Ovary (tissue), 9 donors: ENCODE data around the gene DXO. TPM values are rescaled to one million over a fixed set of nuclear protein-coding genes. Genes with fewer than 3 reads are reported as not detected.

ENCODE experiments used
- DNase-seq, 5 donors: peaks; one replicate each; pipeline ENCODE4 v3.0.0-alpha.2; 2019 to 2020
- H3K27ac ChIP-seq, 2 donors: fragments of 200-600 bp; one replicate each; pipeline versions ENCODE4 v1.5.1 to v1.8.0; 2019 to 2022
- H3K27me3 ChIP-seq: fragments of 200-600 bp; one replicate; pipeline ENCODE4 v1.8.0; 2022
- H3K36me3 ChIP-seq: fragments of 200-600 bp; sonication (generic); one replicate; pipeline ENCODE4 v1.5.1; 2019
- H3K4me1 ChIP-seq: one replicate; pipeline ENCODE4 v1.8.1; 2013; ENCODE audit warnings: mild to moderate bottlenecking, moderate library complexity; ENCODE audit not compliant: insufficient read depth
- H3K4me3 ChIP-seq: fragments of 200-600 bp; sonication (generic); one replicate; pipeline ENCODE4 v1.5.1; 2017
- H3K9me3 ChIP-seq, 2 donors: fragments of 200-600 bp in 1 of 2; sonication (generic) in 1 of 2; one replicate each; pipeline versions ENCODE4 v1.5.1 to v1.8.1; 2013 to 2019; ENCODE audit warnings: mild to moderate bottlenecking in 1 of 2, moderate library complexity in 1 of 2
- EP300 ChIP-seq: sonication (generic); formaldehyde crosslinking; IDR thresholded peaks from one replicate; pipeline ENCODE4 v1.6.1; 2017; ENCODE audit warnings: antibody characterized with exemption
- POLR2A ChIP-seq: fragments of 450-650 bp; IDR thresholded peaks from one replicate; pipeline ENCODE4 v1.6.1; 2017; ENCODE audit warnings: antibody characterized with exemption, mild to moderate bottlenecking, moderate library complexity
- WGBS, 3 donors: extraction: QIAGEN DNeasy Blood & Tissue Kit in 1 of 3; methylation state at CpG; one replicate each; pipeline versions ENCODE4 v1.1.5 to v1.1.7; 2013 to 2017; 5-methylcytosine and 5-hydroxymethylcytosine counted together
- intact Hi-C, 4 donors: fragments of 100-400 bp; cut with DNase I; formaldehyde crosslinking; loops; one replicate each; pipeline versions ENCODE4 v1.11.0 to v1.15.1; 2022 to 2023
- polyA plus RNA-seq, 2 donors: library from polyadenylated mRNA; stranded (reverse); fragments of 200-250 nt in 1 of 2; fragments of 350-450 nt in 1 of 2; fragmentation: Illumina TruSeq in 1 of 2; extraction: RNeasy Lipid Tissue Mini Kit (QIAGEN cat#74804) in 1 of 2; gene quantifications; one replicate each; pipeline ENCODE4 v1.2.3, GENCODE V29; 2013 to 2014
- total RNA-seq, 7 donors: library from RNA; depleted of rRNA in 2 of 7; stranded (reverse); fragments of >200 nt in 2 of 7; fragmentation: NEBNext Ultra II Directional in 3 of 7; extraction: Animal tissue kit (Norgen Biotek cat#: 25700) in 3 of 7; gene quantifications; one replicate each; pipeline versions ENCODE4 v1.1.0 to v1.2.4, GENCODE V29; 2016 to 2023
- TF ChIP-seq, protein P1 (sequence below), 3 donors: fragments of 450-650 bp in 2 of 3; fragments of 200-600 bp in 1 of 3; IDR thresholded peaks; one replicate each; pipeline versions ENCODE4 v1.5.1 to v1.8.0; 2016 to 2022; ENCODE audit warnings: antibody characterized with exemption in 3 of 3, mild to moderate bottlenecking in 1 of 3
- donor health status: DM: no; HTN: no; CAD: no; lungs with moderate emphysema.
- donor health status: DM: no; HTN: no; CAD: no.
- donor health status: Bipolar disorder and iron deficiency.
- donor health status: DM: yes; HTN: yes; CAD: no.
- donor health status: DM: no; HTN: no; CAD: no.
- donor health status: DM: yes; HTN: yes; CAD: no.

The DXO gene
- total and polyA plus RNA-seq, 9 donors = 11.7 to 42.8 (median 26.7) TPM

DNA sequence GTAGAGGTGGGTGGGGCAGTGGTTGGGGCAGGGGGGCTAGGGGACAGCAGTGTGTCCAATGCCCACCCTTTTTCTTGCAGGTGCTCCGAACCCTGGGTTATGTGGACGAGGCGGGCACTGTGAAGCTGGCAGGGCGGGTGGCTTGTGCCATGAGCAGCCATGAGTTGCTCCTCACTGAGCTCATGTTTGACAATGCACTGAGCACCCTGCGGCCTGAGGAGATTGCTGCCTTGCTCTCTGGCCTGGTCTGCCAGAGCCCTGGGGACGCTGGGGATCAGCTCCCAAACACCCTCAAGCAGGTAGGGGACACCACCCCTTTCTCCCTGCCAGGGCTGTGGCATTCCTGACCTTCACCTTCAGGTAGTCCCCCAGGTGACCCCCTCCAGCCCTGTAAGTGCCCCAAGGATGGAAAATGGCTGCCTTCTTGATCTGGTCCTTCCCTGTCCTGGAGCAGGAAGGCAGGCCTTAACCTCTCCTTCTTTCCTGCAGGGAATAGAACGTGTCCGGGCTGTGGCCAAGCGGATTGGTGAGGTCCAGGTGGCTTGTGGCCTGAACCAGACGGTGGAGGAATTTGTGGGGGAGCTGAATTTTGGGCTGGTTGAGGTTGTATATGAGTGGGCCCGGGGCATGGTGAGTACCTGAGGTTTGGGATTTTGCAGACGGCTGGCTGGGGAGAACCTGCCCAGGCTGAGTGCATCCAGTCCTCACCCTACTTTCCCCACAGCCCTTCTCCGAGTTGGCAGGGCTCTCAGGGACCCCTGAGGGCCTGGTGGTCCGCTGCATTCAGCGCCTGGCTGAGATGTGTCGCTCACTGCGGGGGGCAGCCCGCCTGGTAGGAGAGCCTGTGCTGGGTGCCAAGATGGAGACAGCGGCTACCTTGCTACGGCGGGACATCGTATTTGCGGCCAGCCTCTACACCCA lies 2.9 kb downstream of the DXO start:
- Histone ChIP-seq H3K27me3 (no peaks in the 10 kb centered on the region), H3K27ac (no peak overlapping the region), H3K36me3 (peaks cover 1% of the 10 kb centered on the region), H3K9me3 (no peaks in the 10 kb centered on the region), H3K4me1 (peaks cover 4% of the 10 kb centered on the region), H3K4me3 (no peak overlapping the region)
- DNase-seq = no peak
- 69 to 84% (median 72%) methylated on average over 23 of the region's 23 CpGs for WGBS, 3 donors
- TF ChIP-seq, protein P1, sequence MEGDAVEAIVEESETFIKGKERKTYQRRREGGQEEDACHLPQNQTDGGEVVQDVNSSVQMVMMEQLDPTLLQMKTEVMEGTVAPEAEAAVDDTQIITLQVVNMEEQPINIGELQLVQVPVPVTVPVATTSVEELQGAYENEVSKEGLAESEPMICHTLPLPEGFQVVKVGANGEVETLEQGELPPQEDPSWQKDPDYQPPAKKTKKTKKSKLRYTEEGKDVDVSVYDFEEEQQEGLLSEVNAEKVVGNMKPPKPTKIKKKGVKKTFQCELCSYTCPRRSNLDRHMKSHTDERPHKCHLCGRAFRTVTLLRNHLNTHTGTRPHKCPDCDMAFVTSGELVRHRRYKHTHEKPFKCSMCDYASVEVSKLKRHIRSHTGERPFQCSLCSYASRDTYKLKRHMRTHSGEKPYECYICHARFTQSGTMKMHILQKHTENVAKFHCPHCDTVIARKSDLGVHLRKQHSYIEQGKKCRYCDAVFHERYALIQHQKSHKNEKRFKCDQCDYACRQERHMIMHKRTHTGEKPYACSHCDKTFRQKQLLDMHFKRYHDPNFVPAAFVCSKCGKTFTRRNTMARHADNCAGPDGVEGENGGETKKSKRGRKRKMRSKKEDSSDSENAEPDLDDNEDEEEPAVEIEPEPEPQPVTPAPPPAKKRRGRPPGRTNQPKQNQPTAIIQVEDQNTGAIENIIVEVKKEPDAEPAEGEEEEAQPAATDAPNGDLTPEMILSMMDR (IDR thresholded peaks at IDR 0.05) = no peak
- TF ChIP-seq POLR2A (no peak), EP300 (no peak)
- intact Hi-C loops = loop anchor here in 1 of 4 donors (10.0 kb wide), 1 partner anchor 294 kb away; no protein-coding TSS in a partner anchor

DNA sequence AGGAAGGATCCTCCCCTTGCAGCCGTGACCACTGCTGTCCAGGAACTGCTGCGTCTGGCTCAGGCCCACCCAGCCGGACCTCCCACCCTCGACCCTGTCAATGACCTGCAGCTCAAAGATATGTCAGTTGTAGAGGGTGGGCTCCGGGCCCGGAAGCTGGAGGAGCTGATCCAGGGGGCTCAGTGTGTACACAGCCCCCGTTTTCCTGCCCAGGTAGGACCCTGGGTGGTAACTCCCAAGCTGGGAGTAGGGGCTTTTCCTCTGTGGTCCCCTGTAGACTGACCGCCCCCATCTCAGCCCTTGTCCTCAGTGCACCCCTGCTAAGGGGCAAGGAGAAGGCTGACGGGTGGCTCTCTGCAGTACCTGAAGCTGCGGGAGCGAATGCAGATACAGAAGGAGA lies 3.6 kb downstream of the DXO start:
- TF ChIP-seq, protein P1 (IDR thresholded peaks at IDR 0.05) = no peak
- no peak for TF ChIP-seq POLR2A
- TF ChIP-seq EP300 = no peak
- no peak for DNase-seq
- Histone ChIP-seq H3K27me3 (no peaks in the 10 kb centered on the region), H3K36me3 (peaks cover 2% of the 10 kb centered on the region), H3K4me1 (peaks cover 4% of the 10 kb centered on the region), H3K27ac (no peak overlapping the region), H3K9me3 (no peaks in the 10 kb centered on the region), H3K4me3 (no peak overlapping the region)
- 63 to 68% (median 66%) methylated on average over 11 of the region's 11 CpGs for WGBS, 3 donors
- intact Hi-C loops = loop anchor here in 1 of 4 donors (10.0 kb wide), 1 partner anchor 294 kb away; no protein-coding TSS in a partner anchor

DNA sequence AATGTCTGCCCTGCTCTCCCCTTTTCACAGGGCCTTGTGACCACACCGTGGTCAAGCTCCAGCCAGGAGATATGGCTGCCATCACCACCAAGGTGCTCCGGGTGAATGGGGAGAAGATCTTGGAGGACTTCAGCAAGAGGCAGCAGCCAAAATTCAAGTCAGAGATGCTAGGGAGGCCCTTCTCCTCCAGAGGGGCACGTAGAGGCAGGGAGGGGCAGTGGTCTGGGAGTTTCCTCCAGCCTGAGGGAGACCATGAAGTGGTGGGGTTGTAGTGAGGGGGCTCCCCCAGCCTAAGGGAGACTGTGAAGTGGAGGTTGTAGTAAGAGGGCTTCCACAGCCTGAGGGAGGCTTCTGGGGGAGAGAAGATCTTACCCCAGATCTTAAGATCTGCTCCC lies 4.0 kb downstream of the DXO start:
- Histone ChIP-seq H3K4me1 (peaks cover 4% of the 10 kb centered on the region), H3K4me3 (no peak overlapping the region), H3K27me3 (no peaks in the 10 kb centered on the region), H3K36me3 (peaks cover 2% of the 10 kb centered on the region), H3K27ac (no peak overlapping the region), H3K9me3 (no peaks in the 10 kb centered on the region)
- intact Hi-C loops = loop anchor here in 1 of 4 donors (10.0 kb wide), 1 partner anchor 293 kb away; no protein-coding TSS in a partner anchor
- TF ChIP-seq, protein P1 (IDR thresholded peaks at IDR 0.05) = no peak
- TF ChIP-seq POLR2A = no peak
- TF ChIP-seq EP300 = no peak
- WGBS, 3 donors = 68 to 69% (median 68%) methylated on average over 3 of the region's 3 CpGs
- no peak for DNase-seq

DNA sequence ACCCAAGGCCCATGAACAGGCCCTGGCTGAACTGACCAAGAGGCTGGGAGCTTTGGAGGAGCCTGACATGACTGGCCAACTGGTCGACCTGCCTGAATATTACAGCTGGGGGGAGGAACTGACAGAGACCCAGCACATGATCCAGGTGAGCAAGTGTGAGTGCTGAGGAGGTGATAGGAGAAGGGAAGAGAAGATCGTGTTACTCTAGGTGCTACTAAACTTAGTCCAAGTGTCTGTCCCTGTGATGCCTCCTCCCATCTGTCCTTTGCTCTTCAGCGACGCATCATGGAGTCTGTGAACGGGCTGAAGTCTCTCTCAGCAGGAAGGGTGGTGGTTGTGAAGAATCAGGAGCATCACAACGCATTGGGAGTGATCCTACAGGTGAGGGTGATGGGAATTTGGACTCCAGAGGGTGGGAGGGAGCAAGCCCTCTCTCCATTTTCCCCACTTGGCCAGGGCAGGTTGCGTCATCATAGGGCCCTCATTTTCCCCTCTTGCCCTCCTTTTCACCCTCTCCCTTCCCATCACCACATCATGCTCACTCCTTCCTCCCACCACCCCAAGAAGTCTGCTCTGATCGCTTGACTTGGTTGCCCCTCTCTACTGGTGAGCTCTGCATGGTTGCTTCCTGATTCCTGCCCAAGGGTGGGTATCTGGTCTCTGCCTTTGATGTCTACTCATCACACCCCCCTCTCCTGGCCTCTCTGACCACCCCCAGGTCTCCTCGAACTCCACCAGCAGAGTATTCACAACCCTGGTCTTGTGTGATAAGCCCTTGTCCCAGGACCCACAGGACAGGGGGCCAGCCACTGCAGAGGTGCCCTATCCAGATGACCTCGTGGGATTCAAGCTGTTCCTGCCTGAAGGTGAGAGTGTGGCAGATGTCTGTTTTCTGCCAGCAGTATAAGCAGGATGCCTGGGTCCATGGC lies 4.7 kb downstream of the DXO start:
- TF ChIP-seq, protein P1 (IDR thresholded peaks at IDR 0.05) = no peak
- TF ChIP-seq EP300 (no peak), POLR2A (no peak)
- no peaks in the 10 kb centered on the region for H3K27me3 ChIP-seq
- DNase-seq = no peak
- peaks cover 4% of the 10 kb centered on the region for H3K4me1 ChIP-seq
- H3K4me3 ChIP-seq = no peak overlapping the region
- 74 to 80% (median 77%) methylated on average over 10 of the region's 10 CpGs for WGBS, 3 donors
- intact Hi-C loops = loop anchor here in 1 of 4 donors (10.0 kb wide), 1 partner anchor 292 kb away; no protein-coding TSS in a partner anchor
- H3K9me3 ChIP-seq = no peaks in the 10 kb centered on the region
- H3K27ac ChIP-seq = no peak overlapping the region
- H3K36me3 ChIP-seq = peaks cover 2% of the 10 kb centered on the region
